ENCODE results near the gene KANSL1L.

KANSL1L gene

DNA sequence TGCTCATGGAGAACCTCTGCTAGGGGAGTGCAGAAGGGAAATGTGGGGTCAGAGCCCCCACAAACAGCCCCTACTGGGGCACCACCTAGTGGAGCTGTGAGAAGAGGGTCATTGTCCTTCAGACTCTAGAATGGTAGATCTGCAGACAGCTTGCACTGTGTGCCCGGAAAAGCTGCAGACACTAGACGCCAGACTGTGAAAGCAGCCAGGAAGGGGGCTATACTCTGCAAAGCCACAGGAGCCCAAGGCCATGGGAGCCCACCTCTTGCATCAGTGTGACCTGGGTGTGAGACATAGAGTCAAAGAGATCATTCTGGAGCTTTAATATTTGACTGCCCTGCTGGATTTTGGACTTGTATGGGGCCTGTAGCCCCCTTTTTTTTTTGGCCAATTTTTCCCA, 107.9 kb downstream of the KANSL1L start:
- no peaks in the 10 kb centered on the region for H3K4me1 ChIP-seq (ENCODE audit: insufficient read depth, low read length)
- H3K9me3 ChIP-seq (ENCODE audit: insufficient read depth, low read depth, low read length): no peaks in the 10 kb centered on the region
- H3K36me3 ChIP-seq (ENCODE audit: insufficient read depth, low read depth, low read length): no peaks in the 10 kb centered on the region

DNA sequence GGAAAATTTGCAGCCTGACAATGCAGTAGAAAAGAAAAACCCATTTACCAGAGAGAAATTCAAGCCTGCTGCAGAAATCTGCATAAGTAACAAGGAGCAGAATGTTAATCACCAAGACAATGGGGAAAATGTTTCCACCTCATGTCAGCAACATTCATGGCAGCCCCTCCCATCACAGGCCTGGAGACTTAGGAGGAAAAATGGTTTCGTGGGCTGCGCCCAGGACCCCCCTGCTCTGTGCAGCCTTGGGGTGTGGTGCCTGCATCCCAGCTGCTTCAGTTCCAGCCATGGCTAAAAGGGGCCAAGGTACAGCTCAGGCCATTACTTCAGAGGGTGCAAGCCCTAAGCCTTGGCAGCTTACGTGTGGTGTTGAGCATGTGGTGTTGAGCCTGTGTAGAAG, 115.4 kb downstream of the KANSL1L start:
- Histone ChIP-seq H3K9me3 (ENCODE audit: insufficient read depth, low read depth, low read length) (peaks cover 20% of the 10 kb centered on the region), H3K27me3 (ENCODE audit: insufficient read depth, low read length) (no peaks in the 10 kb centered on the region), H3K9ac (ENCODE audit: low read depth, low read length) (no peak overlapping the region), H3K4me1 (ENCODE audit: insufficient read depth, low read length) (no peaks in the 10 kb centered on the region), H3K4me3 (ENCODE audit: low read length) (no peak overlapping the region), H3K27ac (ENCODE audit: low read length) (no peak overlapping the region), H3K36me3 (ENCODE audit: insufficient read depth, low read depth, low read length) (no peaks in the 10 kb centered on the region; the same call in 1 of the 2 replicates)

More for the DNA sequence above, 107.9 kb downstream of the KANSL1L start:
- Histone ChIP-seq H3K27ac (ENCODE audit: low read length) (no peak overlapping the region), H3K9ac (ENCODE audit: low read depth, low read length) (no peak overlapping the region), H3K4me3 (ENCODE audit: low read length) (no peak overlapping the region), H3K27me3 (ENCODE audit: insufficient read depth, low read length) (no peaks in the 10 kb centered on the region)

- H3K9me3 ChIP-seq (ENCODE audit: insufficient read depth, low read depth, low read length): peaks cover 20% of the 10 kb centered on the region
- H3K4me3 ChIP-seq (ENCODE audit: low read length): no peak overlapping the region
- H3K4me1 ChIP-seq (ENCODE audit: insufficient read depth, low read length): no peaks in the 10 kb centered on the region
- no peaks in the 10 kb centered on the region for H3K27me3 ChIP-seq (ENCODE audit: insufficient read depth, low read length)
- H3K27ac ChIP-seq (ENCODE audit: low read length): no peak overlapping the region
- no peak overlapping the region for H3K9ac ChIP-seq (ENCODE audit: low read depth, low read length)
- no peaks in the 10 kb centered on the region; the same call in 1 of the 2 replicates for H3K36me3 ChIP-seq (ENCODE audit: insufficient read depth, low read depth, low read length)
These were observed 116.5 kb downstream of the KANSL1L start for GRCh38 chr2:210054696-210055095.

GRCh38 chr2:210050885-210051284, 120.3 kb downstream of the KANSL1L start:
- Histone ChIP-seq H3K36me3 (ENCODE audit: insufficient read depth, low read depth, low read length) (no peaks in the 10 kb centered on the region; the same call in 1 of the 2 replicates), H3K27ac (ENCODE audit: low read length) (no peak overlapping the region), H3K27me3 (ENCODE audit: insufficient read depth, low read length) (no peaks in the 10 kb centered on the region), H3K4me3 (ENCODE audit: low read length) (no peak overlapping the region), H3K9ac (ENCODE audit: low read depth, low read length) (no peak overlapping the region), H3K9me3 (ENCODE audit: insufficient read depth, low read depth, low read length) (peaks cover 20% of the 10 kb centered on the region), H3K4me1 (ENCODE audit: insufficient read depth, low read length) (no peaks in the 10 kb centered on the region)

DNA sequence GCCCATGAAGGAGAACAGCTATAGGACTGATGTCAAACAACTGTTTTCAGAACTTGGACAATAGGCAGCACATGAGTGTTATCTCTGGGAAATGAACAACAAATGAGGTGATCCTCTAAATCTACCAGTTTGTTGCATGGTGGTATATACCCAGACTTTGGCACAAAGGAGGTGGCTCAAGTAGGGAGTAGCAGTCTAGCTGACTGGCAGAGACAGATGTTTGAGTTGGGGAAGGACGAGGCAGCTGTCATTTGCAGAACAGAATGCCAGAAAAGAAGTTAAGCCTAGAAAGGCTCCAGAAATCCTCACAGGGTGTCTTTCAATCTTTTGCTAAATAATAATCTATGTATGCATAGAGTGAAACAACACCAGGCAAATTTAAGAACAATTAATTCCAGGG, 121.4 kb downstream of the KANSL1L start:
- H3K4me3 ChIP-seq (ENCODE audit: low read length): no peak overlapping the region
- H3K36me3 ChIP-seq (ENCODE audit: insufficient read depth, low read depth, low read length): no peaks in the 10 kb centered on the region
- no peaks in the 10 kb centered on the region for H3K4me1 ChIP-seq (ENCODE audit: insufficient read depth, low read length)

GRCh38 chr2:210046851-210047500, 124.2 kb downstream of the KANSL1L start:
- 0 out of 2 replicates have a peak, but pooled peaks cover 5% of the 10 kb centered on the region for H3K9me3 ChIP-seq (ENCODE audit: insufficient read depth, low read depth, low read length)
- no peaks in the 10 kb centered on the region for H3K4me1 ChIP-seq (ENCODE audit: insufficient read depth, low read length)
- H3K4me3 ChIP-seq (ENCODE audit: low read length): no peak overlapping the region
- H3K36me3 ChIP-seq (ENCODE audit: insufficient read depth, low read depth, low read length): no peaks in the 10 kb centered on the region
- no peak overlapping the region for H3K9ac ChIP-seq (ENCODE audit: low read depth, low read length)
- no peak overlapping the region for H3K27ac ChIP-seq (ENCODE audit: low read length)
- no peaks in the 10 kb centered on the region for H3K27me3 ChIP-seq (ENCODE audit: insufficient read depth, low read length)

More for the DNA sequence above, 121.4 kb downstream of the KANSL1L start:
- Histone ChIP-seq H3K27ac (ENCODE audit: low read length) (no peak overlapping the region), H3K9me3 (ENCODE audit: insufficient read depth, low read depth, low read length) (peaks cover 9% of the 10 kb centered on the region; the same call in 1 of the 2 replicates), H3K9ac (ENCODE audit: low read depth, low read length) (no peak overlapping the region), H3K27me3 (ENCODE audit: insufficient read depth, low read length) (no peaks in the 10 kb centered on the region)

- no peaks in the 10 kb centered on the region for H3K4me1 ChIP-seq (ENCODE audit: insufficient read depth, low read length)
- H3K4me3 ChIP-seq (ENCODE audit: low read length): no peak overlapping the region
- no peak overlapping the region for H3K9ac ChIP-seq (ENCODE audit: low read depth, low read length)
- no peaks in the 10 kb centered on the region for H3K36me3 ChIP-seq (ENCODE audit: insufficient read depth, low read depth, low read length)
- H3K27me3 ChIP-seq (ENCODE audit: insufficient read depth, low read length): no peaks in the 10 kb centered on the region
- H3K27ac ChIP-seq (ENCODE audit: low read length): no peak overlapping the region
- H3K9me3 ChIP-seq (ENCODE audit: insufficient read depth, low read depth, low read length): no peaks in the 10 kb centered on the region
These were observed 133.1 kb downstream of the KANSL1L start for GRCh38 chr2:210038078-210038477.

- Histone ChIP-seq H3K36me3 (ENCODE audit: insufficient read depth, low read depth, low read length) (no peaks in the 10 kb centered on the region), H3K27ac (ENCODE audit: low read length) (no peak overlapping the region)
These were observed 135.5 kb downstream of the KANSL1L start for GRCh38 chr2:210035679-210036078.

GRCh38 chr2:210034087-210034683, 137.0 kb downstream of the KANSL1L start:
- Histone ChIP-seq H3K4me3 (ENCODE audit: low read length) (no peak overlapping the region), H3K27ac (ENCODE audit: low read length) (no peak overlapping the region), H3K9me3 (ENCODE audit: insufficient read depth, low read depth, low read length) (no peaks in the 10 kb centered on the region), H3K27me3 (ENCODE audit: insufficient read depth, low read length) (no peaks in the 10 kb centered on the region), H3K4me1 (ENCODE audit: insufficient read depth, low read length) (no peaks in the 10 kb centered on the region), H3K9ac (ENCODE audit: low read depth, low read length) (no peak overlapping the region), H3K36me3 (ENCODE audit: insufficient read depth, low read depth, low read length) (no peaks in the 10 kb centered on the region)

More at GRCh38 chr2:210035679-210036078, 135.5 kb downstream of the KANSL1L start:
- no peaks in the 10 kb centered on the region for H3K27me3 ChIP-seq (ENCODE audit: insufficient read depth, low read length)
- H3K4me1 ChIP-seq (ENCODE audit: insufficient read depth, low read length): no peaks in the 10 kb centered on the region
- no peak overlapping the region for H3K9ac ChIP-seq (ENCODE audit: low read depth, low read length)
- H3K9me3 ChIP-seq (ENCODE audit: insufficient read depth, low read depth, low read length): no peaks in the 10 kb centered on the region
- no peak overlapping the region for H3K4me3 ChIP-seq (ENCODE audit: low read length)

DNA sequence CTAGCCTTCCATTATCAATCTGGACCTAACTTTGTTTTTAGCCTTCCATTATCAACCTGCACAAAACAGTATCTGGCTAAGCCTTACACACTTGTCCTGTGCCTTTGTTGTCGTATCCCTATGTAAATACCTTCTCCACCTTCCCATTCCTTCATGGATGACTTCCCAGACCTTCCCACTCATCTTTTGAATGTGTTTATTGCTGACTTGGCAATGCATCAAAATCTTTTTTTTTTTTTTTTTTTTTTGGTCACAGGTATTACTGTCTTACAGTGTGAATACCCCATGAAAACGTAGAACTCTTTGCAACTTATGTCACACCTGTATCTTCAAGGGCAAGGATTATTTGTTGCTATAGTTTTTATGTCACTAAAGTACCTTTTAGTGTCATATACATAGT, 143.0 kb downstream of the KANSL1L start:
- Histone ChIP-seq H3K36me3 (ENCODE audit: insufficient read depth, low read depth, low read length) (peaks cover 29% of the 10 kb centered on the region), H3K27me3 (ENCODE audit: insufficient read depth, low read length) (no peaks in the 10 kb centered on the region)

DNA sequence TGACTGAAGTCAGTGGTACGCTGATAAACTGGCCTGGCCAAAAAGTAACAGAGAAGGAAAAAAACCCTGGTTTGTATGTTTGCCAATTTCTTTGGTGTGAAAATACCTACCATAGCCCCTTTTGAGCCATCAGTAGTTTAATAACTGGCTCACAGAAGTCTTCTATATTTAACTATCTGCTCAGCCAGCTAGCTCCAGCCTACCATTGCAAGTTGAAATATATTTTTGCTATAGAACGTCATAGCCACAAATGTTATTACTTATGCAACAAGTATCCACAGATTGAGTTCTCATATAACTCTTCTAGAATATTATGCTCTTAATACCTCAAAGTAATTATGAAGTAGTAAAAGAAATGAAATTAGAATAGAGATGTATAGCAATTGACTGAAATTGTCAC, 143.6 kb downstream of the KANSL1L start:
- H3K9me3 ChIP-seq (ENCODE audit: insufficient read depth, low read depth, low read length): no peaks in the 10 kb centered on the region
- no peak overlapping the region for H3K4me3 ChIP-seq (ENCODE audit: low read length)
- no peak overlapping the region for H3K27ac ChIP-seq (ENCODE audit: low read length)
- H3K4me1 ChIP-seq (ENCODE audit: insufficient read depth, low read length): no peaks in the 10 kb centered on the region
- peaks cover 35% of the 10 kb centered on the region for H3K36me3 ChIP-seq (ENCODE audit: insufficient read depth, low read depth, low read length)
- no peak overlapping the region for H3K9ac ChIP-seq (ENCODE audit: low read depth, low read length)
- no peaks in the 10 kb centered on the region for H3K27me3 ChIP-seq (ENCODE audit: insufficient read depth, low read length)

More for the DNA sequence above, 143.0 kb downstream of the KANSL1L start:
- Histone ChIP-seq H3K4me1 (ENCODE audit: insufficient read depth, low read length) (no peaks in the 10 kb centered on the region), H3K9ac (ENCODE audit: low read depth, low read length) (no peak overlapping the region), H3K27ac (ENCODE audit: low read length) (no peak overlapping the region), H3K4me3 (ENCODE audit: low read length) (no peak overlapping the region), H3K9me3 (ENCODE audit: insufficient read depth, low read depth, low read length) (no peaks in the 10 kb centered on the region)

GRCh38 chr2:210022824-210023223, 148.4 kb downstream of the KANSL1L start:
- no peaks in the 10 kb centered on the region for H3K4me1 ChIP-seq (ENCODE audit: insufficient read depth, low read length)
- no peaks in the 10 kb centered on the region for H3K9me3 ChIP-seq (ENCODE audit: insufficient read depth, low read depth, low read length)
- H3K36me3 ChIP-seq (ENCODE audit: insufficient read depth, low read depth, low read length): peaks cover 82% of the 10 kb centered on the region
- no peak overlapping the region for H3K4me3 ChIP-seq (ENCODE audit: low read length)
- H3K9ac ChIP-seq (ENCODE audit: low read depth, low read length): no peak overlapping the region
- no peaks in the 10 kb centered on the region for H3K27me3 ChIP-seq (ENCODE audit: insufficient read depth, low read length)
- no peak overlapping the region for H3K27ac ChIP-seq (ENCODE audit: low read length)
